A673 (cell line): Measurements from ENCODE around the gene CPED1. TPM values are rescaled to one million over a fixed set of nuclear protein-coding genes. Genes with fewer than 3 reads are reported as not detected.

Experiments used
- BruUV-seq: library from RNA; stranded (reverse); fragments of 400-500 nt; replicated peaks from 2 replicates; lab custom pipeline; 2021; lab: Mats Ljungman, UMichigan
- CTCF ChIA-PET: fragments of 300-600 bp; sonication (Branson Sonifier 250); formaldehyde crosslinking; loops from one replicate; lab custom pipeline; 2022; ENCODE audit warnings: antibody characterized with exemption; lab: Charles Lee
- POLR2A ChIA-PET: fragments of 300-600 bp; sonication (Branson Sonifier 250); formaldehyde crosslinking; loops from one replicate; lab custom pipeline; 2022; ENCODE audit warnings: antibody characterized with exemption; ENCODE audit not compliant: low non-redundant PET; lab: Charles Lee
- DNase-seq: peaks from one replicate; pipeline ENCODE4 v3.0.0-alpha.2; 2015; ENCODE audit warnings: low spot score
- H3K27ac ChIP-seq: fragments of 200-600 bp; sonication (generic); 2 replicates; pipeline ENCODE4 v1.5.1; 2016; ENCODE audit warnings: mixed run types, low read depth, mild to moderate bottlenecking, mixed read lengths, antibody characterized with exemption, low read length; ENCODE audit not compliant: poor library complexity, severe bottlenecking
- H3K27me3 ChIP-seq: fragments of 200-600 bp; sonication (generic); replicated peaks from 2 replicates; pipeline ENCODE4 v1.6.1; 2017; ENCODE audit warnings: mixed run types, low read depth, mild to moderate bottlenecking, mixed read lengths, antibody characterized with exemption, low read length; ENCODE audit not compliant: insufficient read depth, poor library complexity
- H3K36me3 ChIP-seq: fragments of 200-600 bp; sonication (generic); 2 replicates; pipeline ENCODE4 v1.6.1; 2016; ENCODE audit warnings: mixed run types, mild to moderate bottlenecking, mixed read lengths, antibody characterized with exemption, low read length; ENCODE audit not compliant: insufficient read depth, poor library complexity, severe bottlenecking
- H3K4me1 ChIP-seq: fragments of 200-600 bp; sonication (generic); 2 replicates; pipeline ENCODE4 v1.6.1; 2017; ENCODE audit warnings: mixed run types, mild to moderate bottlenecking, mixed read lengths, antibody characterized with exemption, low read length; ENCODE audit not compliant: insufficient read depth, poor library complexity, severe bottlenecking
- H3K4me3 ChIP-seq: fragments of 200-600 bp; sonication (generic); 2 replicates; pipeline ENCODE4 v1.5.1; 2016; ENCODE audit warnings: low read depth, mixed run types, mild to moderate bottlenecking, mixed read lengths, low read length; ENCODE audit not compliant: poor library complexity, severe bottlenecking
- H3K9me3 ChIP-seq: fragments of 200-600 bp; sonication (generic); 2 replicates; pipeline ENCODE4 v1.6.1; 2016; ENCODE audit warnings: mixed run types, low read depth, mild to moderate bottlenecking, mixed read lengths, antibody characterized with exemption, low read length; ENCODE audit not compliant: poor library complexity, severe bottlenecking
- CTCF ChIP-seq: fragments of 300-800, 200-600 bp; sonication (generic); conservative IDR thresholded peaks from 2 replicates; pipeline ENCODE4 v1.5.1; 2017; ENCODE audit warnings: low read depth, mild to moderate bottlenecking, antibody characterized with exemption, low read length, moderate library complexity, mixed read lengths
- EZH2 ChIP-seq: fragments of 200-600 bp; sonication (generic); IDR thresholded peaks from 2 replicates; pipeline ENCODE4 v1.6.1; 2017; ENCODE audit warnings: borderline replicate concordance, low read depth, mild to moderate bottlenecking, mixed read lengths, antibody characterized with exemption, low read length; ENCODE audit not compliant: poor library complexity, severe bottlenecking
- intact Hi-C: fragments of 100-400 bp; cut with micrococcal nuclease; formaldehyde crosslinking; loops from one replicate; pipeline ENCODE4 v1.10.0; 2022; ENCODE audit not compliant: unreplicated experiment
- total RNA-seq: library from RNA; stranded (reverse); gene quantifications from 2 replicates; pipeline ENCODE4 v1.2.3, GENCODE V29; 2021

Gene CPED1
- total RNA-seq, 1 experiment from 2014 or later = 0.15 TPM

- no TSS peak for BruUV-seq
- H3K27ac ChIP-seq = no peak overlapping the region
- TF ChIP-seq CTCF (no peak), EZH2 (no peak)
- ChIA-PET POLR2A (no interaction called here), CTCF (no interaction called here)
- H3K27me3 ChIP-seq = no peaks in the 10 kb centered on the region
- no peaks in the 10 kb centered on the region for H3K36me3 ChIP-seq
- H3K4me1 ChIP-seq = no peaks in the 10 kb centered on the region
- intact Hi-C loops = no loop called here
- no peaks in the 10 kb centered on the region for H3K9me3 ChIP-seq
- no peak for DNase-seq
- no peak overlapping the region for H3K4me3 ChIP-seq
Measured at GRCh38 chr7:121159553-121159952, 171.0 kb downstream of the CPED1 start.

GRCh38 chr7:121160150-121161008 lies 171.9 kb downstream of the CPED1 start:
- DNase-seq = no peak
- Histone ChIP-seq H3K27ac (no peak overlapping the region), H3K4me1 (no peaks in the 10 kb centered on the region), H3K36me3 (no peaks in the 10 kb centered on the region), H3K27me3 (no peaks in the 10 kb centered on the region), H3K4me3 (no peak overlapping the region), H3K9me3 (no peaks in the 10 kb centered on the region)
- no TSS peak for BruUV-seq
- TF ChIP-seq CTCF = no peak
- TF ChIP-seq EZH2 = no peak
- intact Hi-C loops = no loop called here
- ChIA-PET CTCF (no interaction called here), POLR2A (no interaction called here)

- Histone ChIP-seq H3K4me1 (no peaks in the 10 kb centered on the region), H3K4me3 (no peak overlapping the region), H3K27me3 (no peaks in the 10 kb centered on the region), H3K9me3 (no peaks in the 10 kb centered on the region), H3K36me3 (no peaks in the 10 kb centered on the region), H3K27ac (no peak overlapping the region)
- no peak for DNase-seq
- ChIA-PET POLR2A (no interaction called here), CTCF (interaction anchor here (0.9 kb wide), 1 partner anchor 12 kb away, joined by 4 read pairs; no protein-coding TSS in a partner anchor)
- TF ChIP-seq CTCF (no peak), EZH2 (no peak)
- BruUV-seq = no TSS peak
- intact Hi-C loops = no loop called here
Measured at GRCh38 chr7:121163699-121164098, 175.2 kb downstream of the CPED1 start.
